ENCODE measurements around the gene MATN1. TPM values are rescaled to one million over a fixed set of nuclear protein-coding genes. Genes with fewer than 3 reads are reported as not detected.

The MATN1 gene
- total and polyA plus RNA-seq, 2 experiments from 2014 or later: 0.47 to 3.7 TPM

GRCh38 chr1:30746212-30747032 is 23.0 kb upstream of the MATN1 start:
- H3K27ac ChIP-seq: peak overlapping the region; percentile 80
- no peaks in the 10 kb centered on the region for H3K79me2 ChIP-seq
- H4K20me1 ChIP-seq (ENCODE audit: insufficient read depth, poor library complexity, severe bottlenecking): no peaks in the 10 kb centered on the region
- H3K4me3 ChIP-seq: no peak overlapping the region
- H3K9me3 ChIP-seq (ENCODE audit: low read depth): no peaks in the 10 kb centered on the region
- 84% methylated on average over 16 of the region's 16 CpGs for WGBS (ENCODE audit: low lambda C conversion rate, missing lambda C conversion rate)
- peak; percentile 58 for DNase-seq (ENCODE audit: low spot score)
- no peaks in the 10 kb centered on the region for H3K9me2 ChIP-seq (replicated peaks; ENCODE audit: insufficient read depth)
- TF ChIP-seq EZH2phosphoT487 (IDR thresholded peaks at IDR 0.05; ENCODE audit: low read depth, severe bottlenecking, unreplicated experiment) (no peak), EZH2 (IDR thresholded peaks at IDR 0.05; ENCODE audit: borderline replicate concordance) (no peak)
- TF ChIP-seq, protein P1, sequence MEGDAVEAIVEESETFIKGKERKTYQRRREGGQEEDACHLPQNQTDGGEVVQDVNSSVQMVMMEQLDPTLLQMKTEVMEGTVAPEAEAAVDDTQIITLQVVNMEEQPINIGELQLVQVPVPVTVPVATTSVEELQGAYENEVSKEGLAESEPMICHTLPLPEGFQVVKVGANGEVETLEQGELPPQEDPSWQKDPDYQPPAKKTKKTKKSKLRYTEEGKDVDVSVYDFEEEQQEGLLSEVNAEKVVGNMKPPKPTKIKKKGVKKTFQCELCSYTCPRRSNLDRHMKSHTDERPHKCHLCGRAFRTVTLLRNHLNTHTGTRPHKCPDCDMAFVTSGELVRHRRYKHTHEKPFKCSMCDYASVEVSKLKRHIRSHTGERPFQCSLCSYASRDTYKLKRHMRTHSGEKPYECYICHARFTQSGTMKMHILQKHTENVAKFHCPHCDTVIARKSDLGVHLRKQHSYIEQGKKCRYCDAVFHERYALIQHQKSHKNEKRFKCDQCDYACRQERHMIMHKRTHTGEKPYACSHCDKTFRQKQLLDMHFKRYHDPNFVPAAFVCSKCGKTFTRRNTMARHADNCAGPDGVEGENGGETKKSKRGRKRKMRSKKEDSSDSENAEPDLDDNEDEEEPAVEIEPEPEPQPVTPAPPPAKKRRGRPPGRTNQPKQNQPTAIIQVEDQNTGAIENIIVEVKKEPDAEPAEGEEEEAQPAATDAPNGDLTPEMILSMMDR (IDR thresholded peaks at IDR 0.05; ENCODE audit: poor library complexity): no peak
- H3K36me3 ChIP-seq (replicated peaks; ENCODE audit: insufficient read depth, low read depth): no peaks in the 10 kb centered on the region
- no peak overlapping the region for H2AFZ ChIP-seq
- H3K27me3 ChIP-seq: no peaks in the 10 kb centered on the region
- H3K4me2 ChIP-seq: no peak overlapping the region
- H3K4me1 ChIP-seq (ENCODE audit: insufficient read depth): peaks cover 17% of the 10 kb centered on the region

GRCh38 chr1:30745834-30746208 is 22.4 kb upstream of the MATN1 start:
- Histone ChIP-seq H3K27me3 (no peaks in the 10 kb centered on the region), H3K4me2 (no peak overlapping the region), H4K20me1 (ENCODE audit: insufficient read depth, poor library complexity, severe bottlenecking) (no peaks in the 10 kb centered on the region), H3K4me1 (ENCODE audit: insufficient read depth) (peaks cover 17% of the 10 kb centered on the region), H3K9me2 (replicated peaks; ENCODE audit: insufficient read depth) (no peaks in the 10 kb centered on the region), H2AFZ (no peak overlapping the region), H3K27ac (peak overlapping the region; percentile 80), H3K4me3 (no peak overlapping the region), H3K36me3 (replicated peaks; ENCODE audit: insufficient read depth, low read depth) (no peaks in the 10 kb centered on the region), H3K9me3 (ENCODE audit: low read depth) (no peaks in the 10 kb centered on the region), H3K79me2 (no peaks in the 10 kb centered on the region)
- DNase-seq (ENCODE audit: low spot score): no peak
- WGBS (ENCODE audit: low lambda C conversion rate, missing lambda C conversion rate): 86% methylated on average over 4 of the region's 4 CpGs
- TF ChIP-seq EZH2phosphoT487 (IDR thresholded peaks at IDR 0.05; ENCODE audit: low read depth, severe bottlenecking, unreplicated experiment) (no peak), EZH2 (IDR thresholded peaks at IDR 0.05; ENCODE audit: borderline replicate concordance) (no peak)
- TF ChIP-seq, protein P1 (IDR thresholded peaks at IDR 0.05; ENCODE audit: poor library complexity): no peak

DNA sequence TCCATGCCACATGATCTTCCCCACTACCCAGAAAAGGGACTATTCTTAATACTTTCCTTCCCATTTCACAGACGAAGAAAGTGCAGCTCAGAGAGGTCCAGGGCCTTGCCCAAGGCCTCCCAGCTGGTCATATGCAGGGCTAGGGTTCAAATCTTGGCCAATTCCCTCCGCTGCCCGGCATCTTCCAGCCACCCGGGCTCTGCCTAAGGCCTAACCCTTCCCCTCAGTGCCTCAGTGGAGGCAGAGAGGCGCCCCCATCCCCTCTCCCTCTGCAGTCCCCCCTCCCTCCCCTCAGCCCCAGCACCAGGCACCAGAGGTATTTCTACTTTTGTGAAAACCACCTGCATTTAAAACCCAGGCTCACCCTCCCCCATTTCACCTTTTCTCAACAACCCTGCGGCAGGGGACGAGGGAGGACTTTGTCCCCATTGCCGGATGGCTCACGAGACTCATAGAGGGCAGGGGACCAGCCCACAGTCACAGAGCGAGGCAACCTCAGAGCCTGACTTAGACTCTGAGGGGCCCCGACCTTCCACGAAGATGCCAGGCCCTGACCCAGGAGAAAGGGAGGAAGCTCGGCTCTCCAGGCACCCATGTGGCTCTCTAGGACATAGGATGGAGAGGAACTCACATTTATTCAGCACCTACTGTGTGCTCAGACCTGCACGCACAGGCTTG is 21.9 kb upstream of the MATN1 start:
- DNase-seq (ENCODE audit: low spot score): peak; percentile 72
- Histone ChIP-seq H3K27me3 (no peaks in the 10 kb centered on the region), H3K79me2 (no peaks in the 10 kb centered on the region), H3K36me3 (replicated peaks; ENCODE audit: insufficient read depth, low read depth) (no peaks in the 10 kb centered on the region), H3K4me1 (ENCODE audit: insufficient read depth) (peaks cover 17% of the 10 kb centered on the region), H3K27ac (peak overlapping the region; percentile 80), H3K4me2 (peak overlapping the region; percentile 56), H4K20me1 (ENCODE audit: insufficient read depth, poor library complexity, severe bottlenecking) (no peaks in the 10 kb centered on the region), H3K9me2 (replicated peaks; ENCODE audit: insufficient read depth) (no peaks in the 10 kb centered on the region), H3K4me3 (no peak overlapping the region), H2AFZ (no peak overlapping the region), H3K9me3 (ENCODE audit: low read depth) (no peaks in the 10 kb centered on the region)
- WGBS (ENCODE audit: low lambda C conversion rate, missing lambda C conversion rate): 58% methylated on average over 13 of the region's 14 CpGs
- TF ChIP-seq EZH2 (IDR thresholded peaks at IDR 0.05; ENCODE audit: borderline replicate concordance): no peak
- TF ChIP-seq, protein P1 (IDR thresholded peaks at IDR 0.05; ENCODE audit: poor library complexity): no peak
